ENCODE data around the gene SORCS1.

SORCS1 gene

GRCh38 chr10:106557951-106558733 is 606.4 kb downstream of the SORCS1 start:
- Histone ChIP-seq H2AFZ (no peak overlapping the region), H3K36me3 (ENCODE audit: control insufficient read depth, insufficient read depth, low read length) (no peaks in the 10 kb centered on the region), H3K4me3 (ENCODE audit: low read depth, low read length) (no peak overlapping the region), H3K4me1 (no peaks in the 10 kb centered on the region), H3K9me3 (ENCODE audit: control insufficient read depth, low read length) (no peaks in the 10 kb centered on the region), H3K27ac (no peak overlapping the region), H3K9ac (no peak overlapping the region), H3K79me2 (no peaks in the 10 kb centered on the region), H3K27me3 (ENCODE audit: control insufficient read depth, insufficient read depth, low read length) (no peaks in the 10 kb centered on the region), H3K4me2 (ENCODE audit: low read length) (no peak overlapping the region)
- no peak for TF ChIP-seq CTCF (IDR thresholded peaks at IDR 0.05)

- H3K4me1 ChIP-seq, result no peaks in the 10 kb centered on the region
- no peak overlapping the region for H3K4me3 ChIP-seq (ENCODE audit: low read depth, low read length)
- no peak overlapping the region for H3K9ac ChIP-seq
- H3K27ac ChIP-seq, result no peak overlapping the region
- H3K79me2 ChIP-seq, result no peaks in the 10 kb centered on the region
- no peaks in the 10 kb centered on the region for H3K27me3 ChIP-seq (ENCODE audit: control insufficient read depth, insufficient read depth, low read length)
- no peak overlapping the region for H3K4me2 ChIP-seq (ENCODE audit: low read length)
- no peak overlapping the region for H2AFZ ChIP-seq
- H3K36me3 ChIP-seq (ENCODE audit: control insufficient read depth, insufficient read depth, low read length), result no peaks in the 10 kb centered on the region
- H3K9me3 ChIP-seq (ENCODE audit: control insufficient read depth, low read length), result no peaks in the 10 kb centered on the region
- no peak for TF ChIP-seq CTCF (IDR thresholded peaks at IDR 0.05)
These were observed 607.5 kb downstream of the SORCS1 start for GRCh38 chr10:106557053-106557452.

GRCh38 chr10:106555599-106555998 is 608.9 kb downstream of the SORCS1 start:
- Histone ChIP-seq H3K4me1 (no peaks in the 10 kb centered on the region), H2AFZ (no peak overlapping the region), H3K79me2 (no peaks in the 10 kb centered on the region), H3K36me3 (ENCODE audit: control insufficient read depth, insufficient read depth, low read length) (no peaks in the 10 kb centered on the region), H3K27ac (no peak overlapping the region), H3K9me3 (ENCODE audit: control insufficient read depth, low read length) (no peaks in the 10 kb centered on the region), H3K27me3 (ENCODE audit: control insufficient read depth, insufficient read depth, low read length) (no peaks in the 10 kb centered on the region), H3K9ac (no peak overlapping the region), H3K4me2 (ENCODE audit: low read length) (no peak overlapping the region), H3K4me3 (ENCODE audit: low read depth, low read length) (no peak overlapping the region)
- no peak for TF ChIP-seq CTCF (IDR thresholded peaks at IDR 0.05)

- TF ChIP-seq CTCF (IDR thresholded peaks at IDR 0.05), result no peak
- H3K4me3 ChIP-seq (ENCODE audit: low read depth, low read length), result no peak overlapping the region
- H3K4me1 ChIP-seq, result no peaks in the 10 kb centered on the region
- no peak overlapping the region for H2AFZ ChIP-seq
- no peaks in the 10 kb centered on the region for H3K27me3 ChIP-seq (ENCODE audit: control insufficient read depth, insufficient read depth, low read length)
- H3K27ac ChIP-seq, result no peak overlapping the region
- no peaks in the 10 kb centered on the region for H3K9me3 ChIP-seq (ENCODE audit: control insufficient read depth, low read length)
- no peaks in the 10 kb centered on the region for H3K79me2 ChIP-seq
- no peak overlapping the region for H3K9ac ChIP-seq
- H3K4me2 ChIP-seq (ENCODE audit: low read length), result no peak overlapping the region
- no peaks in the 10 kb centered on the region for H3K36me3 ChIP-seq (ENCODE audit: control insufficient read depth, insufficient read depth, low read length)
These were observed 612.9 kb downstream of the SORCS1 start for GRCh38 chr10:106551501-106552062.

GRCh38 chr10:106548832-106549231 is 615.7 kb downstream of the SORCS1 start:
- no peak for TF ChIP-seq CTCF (IDR thresholded peaks at IDR 0.05)
- H2AFZ ChIP-seq, result no peak overlapping the region
- H3K27ac ChIP-seq, result no peak overlapping the region
- H3K9me3 ChIP-seq (ENCODE audit: control insufficient read depth, low read length), result no peaks in the 10 kb centered on the region
- no peak overlapping the region for H3K9ac ChIP-seq
- no peak overlapping the region for H3K4me3 ChIP-seq (ENCODE audit: low read depth, low read length)
- H3K79me2 ChIP-seq, result no peaks in the 10 kb centered on the region
- no peak overlapping the region for H3K4me2 ChIP-seq (ENCODE audit: low read length)
- no peaks in the 10 kb centered on the region for H3K36me3 ChIP-seq (ENCODE audit: control insufficient read depth, insufficient read depth, low read length)
- no peaks in the 10 kb centered on the region for H3K4me1 ChIP-seq
- no peaks in the 10 kb centered on the region for H3K27me3 ChIP-seq (ENCODE audit: control insufficient read depth, insufficient read depth, low read length)
